Smooth muscle cell (in vitro differentiated cells): ENCODE measurements around the gene ABHD12. TPM values are rescaled to one million over a fixed set of nuclear protein-coding genes. Genes with fewer than 3 reads are reported as not detected.

Source experiments
- DNase-seq: peaks from one replicate; lab custom pipeline; 2025; ENCODE audit not compliant: unreplicated experiment; lab: John Stamatoyannopoulos, UW
- H2AFZ ChIP-seq: fragments of 200-600 bp; sonication (generic); 2 replicates; pipeline ENCODE4 v1.6.0; 2016; ENCODE audit warnings: antibody characterized with exemption, low read depth, mild to moderate bottlenecking
- H3F3A ChIP-seq: fragments of 200-600 bp; sonication (generic); 2 replicates; pipeline ENCODE4 v1.6.0; 2017; ENCODE audit warnings: antibody characterized with exemption, low read depth
- H3K27ac ChIP-seq: fragments of 200-600 bp; sonication (generic); 2 replicates; pipeline ENCODE4 v1.5.1; 2016; ENCODE audit warnings: low read depth, mild to moderate bottlenecking
- H3K27me3 ChIP-seq: fragments of 200-600 bp; sonication (generic); 2 replicates; pipeline ENCODE4 v1.6.1; 2016; ENCODE audit warnings: low read depth, mild to moderate bottlenecking
- H3K36me3 ChIP-seq: fragments of 200-600 bp; sonication (generic); 2 replicates; pipeline ENCODE4 v1.5.1; 2016; ENCODE audit warnings: low read depth
- H3K4me1 ChIP-seq: fragments of 200-600 bp; sonication (generic); 2 replicates; pipeline ENCODE4 v1.5.1; 2016; ENCODE audit warnings: low read depth
- H3K4me2 ChIP-seq: fragments of 200-600 bp; sonication (generic); 2 replicates; pipeline ENCODE4 v1.6.0; 2016; ENCODE audit warnings: mild to moderate bottlenecking
- H3K4me3 ChIP-seq: fragments of 200-600 bp; sonication (generic); 2 replicates; pipeline ENCODE4 v1.5.1; 2016; ENCODE audit warnings: mild to moderate bottlenecking
- H3K79me2 ChIP-seq: fragments of 200-600 bp; sonication (generic); 2 replicates; pipeline ENCODE4 v1.6.0; 2016; ENCODE audit warnings: low read depth, mild to moderate bottlenecking
- H3K9ac ChIP-seq: fragments of 200-600 bp; sonication (generic); 2 replicates; pipeline ENCODE4 v1.6.0; 2016; ENCODE audit warnings: low read depth
- H3K9me3 ChIP-seq: fragments of 200-600 bp; sonication (generic); replicated peaks from 2 replicates; pipeline ENCODE4 v1.5.1; 2016; ENCODE audit warnings: low read depth
- H4K20me1 ChIP-seq: fragments of 200-600 bp; sonication (generic); 2 replicates; pipeline ENCODE4 v1.6.0; 2016; ENCODE audit warnings: low read depth
- whole genome bisulfite sequencing: methylation state at CpG from one replicate; pipeline ENCODE4 v1.1.7; 2016; ENCODE audit warnings: low lambda C conversion rate; 5-methylcytosine and 5-hydroxymethylcytosine counted together
- polyA plus RNA-seq: library from polyadenylated mRNA; unstranded; fragments of >200 nt; fragmentation: Nextera tagmentation; extraction: Ambion mirVana; gene quantifications from 2 replicates; pipeline ENCODE4 v1.2.1, GENCODE V29; 2016
- total RNA-seq: library from RNA; depleted of rRNA; stranded (reverse); fragments of >200 nt; gene quantifications from 2 replicates; pipeline ENCODE4 v1.2.3, GENCODE V29; 2014
- TF ChIP-seq, protein P1 (sequence below): fragments of 200-600 bp; sonication (generic); IDR thresholded peaks from 2 replicates; pipeline ENCODE4 v1.5.1; 2017; ENCODE audit warnings: borderline replicate concordance, mild to moderate bottlenecking, antibody characterized with exemption; ENCODE audit not compliant: insufficient read depth, poor library complexity, severe bottlenecking

The ABHD12 gene
- total and polyA plus RNA-seq, 2 experiments from 2014 or later: 18.5 to 41.8 TPM

- no peak for DNase-seq
- 60% methylated on average over 6 of the region's 6 CpGs for WGBS
- peak overlapping the region; percentile 35 for H3K9ac ChIP-seq
- H3K4me3 ChIP-seq: no peak overlapping the region
- no peaks in the 10 kb centered on the region for H3F3A ChIP-seq
- H2AFZ ChIP-seq: no peak overlapping the region
- H3K27ac ChIP-seq: peak overlapping the region; percentile 89
- H3K4me1 ChIP-seq: peaks cover 3% of the 10 kb centered on the region
- H3K36me3 ChIP-seq: no peaks in the 10 kb centered on the region
- no peaks in the 10 kb centered on the region for H3K27me3 ChIP-seq
- TF ChIP-seq, protein P1, sequence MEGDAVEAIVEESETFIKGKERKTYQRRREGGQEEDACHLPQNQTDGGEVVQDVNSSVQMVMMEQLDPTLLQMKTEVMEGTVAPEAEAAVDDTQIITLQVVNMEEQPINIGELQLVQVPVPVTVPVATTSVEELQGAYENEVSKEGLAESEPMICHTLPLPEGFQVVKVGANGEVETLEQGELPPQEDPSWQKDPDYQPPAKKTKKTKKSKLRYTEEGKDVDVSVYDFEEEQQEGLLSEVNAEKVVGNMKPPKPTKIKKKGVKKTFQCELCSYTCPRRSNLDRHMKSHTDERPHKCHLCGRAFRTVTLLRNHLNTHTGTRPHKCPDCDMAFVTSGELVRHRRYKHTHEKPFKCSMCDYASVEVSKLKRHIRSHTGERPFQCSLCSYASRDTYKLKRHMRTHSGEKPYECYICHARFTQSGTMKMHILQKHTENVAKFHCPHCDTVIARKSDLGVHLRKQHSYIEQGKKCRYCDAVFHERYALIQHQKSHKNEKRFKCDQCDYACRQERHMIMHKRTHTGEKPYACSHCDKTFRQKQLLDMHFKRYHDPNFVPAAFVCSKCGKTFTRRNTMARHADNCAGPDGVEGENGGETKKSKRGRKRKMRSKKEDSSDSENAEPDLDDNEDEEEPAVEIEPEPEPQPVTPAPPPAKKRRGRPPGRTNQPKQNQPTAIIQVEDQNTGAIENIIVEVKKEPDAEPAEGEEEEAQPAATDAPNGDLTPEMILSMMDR: no peak
- H3K79me2 ChIP-seq: no peaks in the 10 kb centered on the region
- peak overlapping the region; percentile 66 for H3K4me2 ChIP-seq
- H3K9me3 ChIP-seq: no peaks in the 10 kb centered on the region
- no peaks in the 10 kb centered on the region for H4K20me1 ChIP-seq
Observed at GRCh38 chr20:25310921-25311728, 79.5 kb downstream of the ABHD12 start.

DNA sequence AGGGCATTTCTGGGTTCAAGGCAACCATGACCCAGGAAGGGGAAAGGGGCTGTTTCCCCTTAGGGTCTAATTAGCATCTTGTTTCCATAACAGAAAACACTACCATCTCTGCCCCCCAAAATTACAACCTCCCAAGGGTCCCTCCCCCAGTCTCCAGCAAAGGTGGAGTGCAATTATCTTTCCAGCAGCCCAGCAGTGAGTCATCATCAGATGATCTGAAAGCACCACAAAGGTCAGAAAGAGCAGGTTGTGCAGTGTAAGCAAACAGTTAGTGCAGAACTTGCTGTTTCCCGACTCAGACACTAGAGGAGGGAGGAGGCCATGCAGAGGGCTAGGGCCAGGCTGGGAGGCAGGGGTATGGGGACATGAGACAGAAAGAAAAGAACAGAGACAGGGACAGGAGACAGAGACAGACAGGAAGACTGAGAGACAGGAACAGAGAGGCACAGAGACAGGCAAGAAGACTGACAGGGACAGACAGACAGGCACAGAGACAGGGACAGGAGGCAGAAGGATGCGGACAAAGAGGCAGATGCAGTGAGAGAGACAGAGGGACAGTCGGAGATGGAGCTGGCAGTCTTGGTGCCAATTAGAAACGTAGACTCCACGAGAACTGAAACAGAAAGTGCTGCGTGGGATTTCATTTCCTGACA lies 80.2 kb downstream of the ABHD12 start:
- Histone ChIP-seq H3K4me1 (peaks cover 3% of the 10 kb centered on the region), H3F3A (no peaks in the 10 kb centered on the region), H3K79me2 (no peaks in the 10 kb centered on the region), H3K9me3 (no peaks in the 10 kb centered on the region), H4K20me1 (no peaks in the 10 kb centered on the region), H3K36me3 (no peaks in the 10 kb centered on the region), H3K4me2 (peak overlapping the region; percentile 66), H3K27me3 (no peaks in the 10 kb centered on the region), H3K9ac (peak overlapping the region; percentile 69), H3K4me3 (no peak overlapping the region), H2AFZ (no peak overlapping the region), H3K27ac (peak overlapping the region; percentile 89)
- TF ChIP-seq, protein P1: peak; percentile 18
- DNase-seq: no peak
- 63% methylated on average over 6 of the region's 6 CpGs for WGBS

DNA sequence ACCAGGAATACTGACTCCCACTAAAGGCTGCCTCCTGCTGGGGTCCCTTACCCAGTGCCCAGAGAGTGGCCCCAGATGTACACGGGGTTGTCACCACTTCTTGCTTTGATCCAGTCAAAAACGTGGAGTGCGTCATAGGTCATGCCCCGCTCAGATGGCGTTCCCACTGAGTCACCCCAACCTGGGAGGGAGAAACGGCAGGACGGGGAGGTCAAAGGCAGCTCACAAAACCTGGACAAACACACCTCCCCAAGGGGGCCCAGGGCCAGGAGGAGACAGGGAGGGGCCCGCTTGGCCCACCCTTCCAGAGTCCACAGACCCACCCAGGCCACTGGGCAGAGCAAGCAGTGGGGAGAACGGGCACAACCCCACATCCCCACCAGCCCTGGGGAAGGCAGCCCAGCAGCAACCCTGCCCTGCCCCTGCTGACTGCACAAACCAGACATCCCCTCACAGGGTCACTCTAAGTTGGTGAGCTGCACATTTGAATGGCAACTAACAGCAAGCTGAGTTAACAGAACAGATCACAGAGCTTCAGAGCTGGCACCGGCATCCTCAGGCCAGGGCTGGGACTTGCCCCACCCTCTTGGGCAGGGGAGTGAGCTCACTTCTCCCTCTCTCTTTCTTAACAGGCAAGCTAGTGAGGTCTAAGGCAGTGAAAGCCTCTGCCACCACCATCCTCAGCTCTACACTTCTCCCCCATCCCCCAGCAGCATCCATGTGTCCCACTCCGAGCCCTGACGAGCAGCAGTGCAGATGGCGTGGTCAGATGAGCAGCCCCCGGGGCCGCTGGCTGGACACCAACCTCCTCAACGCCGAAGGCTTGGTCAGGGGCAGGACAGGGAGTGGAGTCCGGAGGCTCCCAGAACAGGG lies 81.0 kb downstream of the ABHD12 start:
- Histone ChIP-seq H3K4me3 (no peak overlapping the region), H3K27ac (peak overlapping the region; percentile 89), H3K79me2 (no peaks in the 10 kb centered on the region), H3K36me3 (no peaks in the 10 kb centered on the region), H2AFZ (no peak overlapping the region), H3K4me1 (peaks cover 3% of the 10 kb centered on the region), H3K27me3 (no peaks in the 10 kb centered on the region), H4K20me1 (no peaks in the 10 kb centered on the region), H3K9ac (peak overlapping the region; percentile 69), H3K4me2 (peak overlapping the region; percentile 66), H3F3A (no peaks in the 10 kb centered on the region), H3K9me3 (no peaks in the 10 kb centered on the region)
- 74% methylated on average over 18 of the region's 18 CpGs for WGBS
- no peak for DNase-seq
- TF ChIP-seq, protein P1: no peak
